RWPE2 (cell line): ENCODE measurements around the gene FERMT3.
A peak's percentile ranks its signal among the peaks of the same experiment; 100 is the strongest.

Source experiments
- ATAC-seq: fragments of 200-7000 bp; cut with Tn5 transposase; 3 replicates; pipeline ENCODE4 v1.9.1; 2021; ENCODE audit warnings: low read depth
- DNase-seq: peaks from one replicate; pipeline ENCODE4 v3.0.0-alpha.2; 2020; ENCODE audit warnings: low spot score
- H3K27ac ChIP-seq: fragments of 450-650 bp; 2 replicates; pipeline ENCODE4 v1.5.1; 2017; ENCODE audit warnings: mild to moderate bottlenecking; ENCODE audit not compliant: poor library complexity, severe bottlenecking
- H3K27me3 ChIP-seq: fragments of 250-450 bp; sonication (Bioruptor Pico); 2 replicates; pipeline ENCODE4 v1.5.1; 2021; ENCODE audit warnings: mild to moderate bottlenecking, moderate library complexity; ENCODE audit not compliant: insufficient read depth, poor library complexity, severe bottlenecking
- H3K36me3 ChIP-seq: fragments of 250-450 bp; sonication (Bioruptor Pico); 2 replicates; pipeline ENCODE4 v1.5.1; 2020; ENCODE audit warnings: low read depth, mild to moderate bottlenecking, moderate library complexity
- H3K4me1 ChIP-seq: fragments of 250-450 bp; sonication (Bioruptor Pico); 2 replicates; pipeline ENCODE4 v1.5.1; 2021; ENCODE audit warnings: mild to moderate bottlenecking, moderate library complexity; ENCODE audit not compliant: insufficient read depth, poor library complexity, severe bottlenecking
- H3K4me3 ChIP-seq: fragments of 250-450 bp; sonication (Bioruptor Pico); 2 replicates; pipeline ENCODE4 v1.5.1; 2021; ENCODE audit warnings: mild to moderate bottlenecking, moderate library complexity; ENCODE audit not compliant: severe bottlenecking
- H3K9me3 ChIP-seq: fragments of 250-450 bp; sonication (Bioruptor Pico); 2 replicates; pipeline ENCODE4 v1.5.1; 2021; ENCODE audit warnings: mild to moderate bottlenecking, moderate library complexity; ENCODE audit not compliant: severe bottlenecking
- TF ChIP-seq, protein P1 (sequence below): fragments of 450-650 bp; IDR thresholded peaks from one replicate; pipeline ENCODE4 v1.5.1; 2017; ENCODE audit warnings: mild to moderate bottlenecking, moderate library complexity; ENCODE audit not compliant: poor library complexity, severe bottlenecking

Gene FERMT3

DNA sequence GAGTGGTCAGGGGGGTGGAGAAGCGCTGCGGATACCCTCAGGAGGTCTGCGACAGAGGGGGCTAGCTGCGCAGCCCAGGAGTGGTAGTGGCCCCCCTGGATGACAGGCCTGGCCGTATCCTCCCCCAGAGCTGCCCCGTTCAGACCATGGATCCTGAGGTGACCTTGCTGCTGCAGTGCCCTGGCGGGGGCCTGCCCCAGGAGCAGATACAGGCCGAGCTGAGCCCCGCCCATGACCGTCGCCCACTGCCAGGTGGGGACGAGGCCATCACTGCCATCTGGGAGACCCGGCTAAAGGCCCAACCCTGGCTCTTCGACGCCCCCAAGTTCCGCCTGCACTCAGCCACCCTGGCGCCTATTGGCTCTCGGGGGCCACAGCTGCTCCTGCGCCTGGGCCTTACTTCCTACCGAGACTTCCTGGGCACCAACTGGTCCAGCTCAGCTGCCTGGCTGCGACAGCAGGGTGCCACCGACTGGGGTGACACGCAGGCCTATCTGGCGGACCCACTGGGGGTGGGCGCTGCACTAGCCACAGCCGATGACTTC is 20.1 kb downstream of the FERMT3 start:
- Histone ChIP-seq H3K36me3 (no peaks in the 10 kb centered on the region), H3K9me3 (no peaks in the 10 kb centered on the region), H3K27ac (peak overlapping the region; percentile 68), H3K4me1 (peaks cover 8% of the 10 kb centered on the region), H3K27me3 (no peaks in the 10 kb centered on the region), H3K4me3 (peak overlapping the region; percentile 53)
- TF ChIP-seq, protein P1, sequence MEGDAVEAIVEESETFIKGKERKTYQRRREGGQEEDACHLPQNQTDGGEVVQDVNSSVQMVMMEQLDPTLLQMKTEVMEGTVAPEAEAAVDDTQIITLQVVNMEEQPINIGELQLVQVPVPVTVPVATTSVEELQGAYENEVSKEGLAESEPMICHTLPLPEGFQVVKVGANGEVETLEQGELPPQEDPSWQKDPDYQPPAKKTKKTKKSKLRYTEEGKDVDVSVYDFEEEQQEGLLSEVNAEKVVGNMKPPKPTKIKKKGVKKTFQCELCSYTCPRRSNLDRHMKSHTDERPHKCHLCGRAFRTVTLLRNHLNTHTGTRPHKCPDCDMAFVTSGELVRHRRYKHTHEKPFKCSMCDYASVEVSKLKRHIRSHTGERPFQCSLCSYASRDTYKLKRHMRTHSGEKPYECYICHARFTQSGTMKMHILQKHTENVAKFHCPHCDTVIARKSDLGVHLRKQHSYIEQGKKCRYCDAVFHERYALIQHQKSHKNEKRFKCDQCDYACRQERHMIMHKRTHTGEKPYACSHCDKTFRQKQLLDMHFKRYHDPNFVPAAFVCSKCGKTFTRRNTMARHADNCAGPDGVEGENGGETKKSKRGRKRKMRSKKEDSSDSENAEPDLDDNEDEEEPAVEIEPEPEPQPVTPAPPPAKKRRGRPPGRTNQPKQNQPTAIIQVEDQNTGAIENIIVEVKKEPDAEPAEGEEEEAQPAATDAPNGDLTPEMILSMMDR = peak; percentile 20
- no peak for DNase-seq
- ATAC-seq = peak; percentile 6

DNA sequence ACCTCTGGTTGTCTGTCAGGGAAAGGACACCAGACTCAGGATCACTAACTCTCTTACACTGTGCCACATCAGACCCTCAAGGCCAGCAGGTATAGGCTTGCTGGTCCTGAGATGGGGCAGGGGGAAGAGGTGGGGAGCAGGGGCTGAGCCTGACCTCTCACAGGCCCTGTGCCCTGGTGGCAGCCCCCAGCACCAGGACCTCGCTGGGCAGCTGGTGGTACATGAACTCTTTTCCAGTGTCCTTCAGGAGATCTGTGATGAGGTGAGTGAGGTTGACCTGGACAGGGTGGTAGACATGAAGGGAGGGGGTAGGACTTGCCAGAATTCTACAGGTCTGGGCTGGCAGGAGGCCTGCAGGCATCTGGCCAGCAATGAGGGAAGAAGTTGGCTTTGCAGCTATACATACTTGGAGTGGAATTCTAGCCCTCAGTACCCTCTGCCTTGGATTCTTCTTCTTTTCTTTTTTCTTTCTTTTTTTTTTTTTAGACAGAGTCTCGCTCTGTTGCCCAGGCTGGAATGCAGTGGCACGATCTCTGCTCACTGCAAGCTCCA is 21.0 kb downstream of the FERMT3 start:
- TF ChIP-seq, protein P1 = no peak
- DNase-seq = no peak
- no peaks in the 10 kb centered on the region for H3K9me3 ChIP-seq
- no peak for ATAC-seq
- H3K4me3 ChIP-seq = peak overlapping the region; percentile 53
- H3K4me1 ChIP-seq = peaks cover 8% of the 10 kb centered on the region
- H3K27ac ChIP-seq = peak overlapping the region; percentile 68
- no peaks in the 10 kb centered on the region for H3K36me3 ChIP-seq
- H3K27me3 ChIP-seq = no peaks in the 10 kb centered on the region

DNA sequence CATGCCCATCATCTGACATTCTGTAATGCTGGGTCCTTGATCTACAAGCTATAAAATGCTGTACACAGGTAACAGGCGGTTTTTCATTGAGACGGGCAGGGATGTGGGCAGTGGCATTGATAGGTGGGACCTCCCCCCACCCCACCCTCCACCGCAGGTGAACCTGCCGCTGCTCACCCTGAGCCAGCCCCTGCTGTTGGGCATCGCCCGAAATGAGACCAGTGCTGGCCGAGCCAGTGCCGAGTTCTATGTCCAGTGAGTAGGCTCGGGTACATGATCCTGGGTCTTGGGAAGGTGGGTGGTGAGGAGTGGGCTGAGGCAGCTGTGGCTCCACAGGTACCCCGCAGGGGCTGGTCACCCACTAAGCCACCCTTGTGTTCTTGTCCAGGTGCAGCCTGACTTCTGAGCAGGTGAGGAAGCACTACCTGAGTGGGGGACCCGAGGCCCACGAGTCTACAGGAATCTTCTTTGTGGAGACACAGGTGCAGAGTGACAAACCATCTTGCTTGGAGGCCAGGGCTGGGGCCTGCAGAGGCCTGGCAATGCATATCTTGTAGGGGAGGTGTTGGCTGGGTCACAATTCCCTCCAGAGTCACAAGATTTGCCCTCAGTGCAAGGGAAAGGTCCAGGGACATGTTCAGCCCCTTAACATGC is 22.7 kb downstream of the FERMT3 start:
- no peak overlapping the region for H3K4me3 ChIP-seq
- ATAC-seq (no peak), DNase-seq (no peak)
- H3K36me3 ChIP-seq = no peaks in the 10 kb centered on the region
- H3K4me1 ChIP-seq = peaks cover 2% of the 10 kb centered on the region
- TF ChIP-seq, protein P1 = no peak
- no peaks in the 10 kb centered on the region for H3K27me3 ChIP-seq
- H3K27ac ChIP-seq = peak overlapping the region; percentile 47
- H3K9me3 ChIP-seq = no peaks in the 10 kb centered on the region

DNA sequence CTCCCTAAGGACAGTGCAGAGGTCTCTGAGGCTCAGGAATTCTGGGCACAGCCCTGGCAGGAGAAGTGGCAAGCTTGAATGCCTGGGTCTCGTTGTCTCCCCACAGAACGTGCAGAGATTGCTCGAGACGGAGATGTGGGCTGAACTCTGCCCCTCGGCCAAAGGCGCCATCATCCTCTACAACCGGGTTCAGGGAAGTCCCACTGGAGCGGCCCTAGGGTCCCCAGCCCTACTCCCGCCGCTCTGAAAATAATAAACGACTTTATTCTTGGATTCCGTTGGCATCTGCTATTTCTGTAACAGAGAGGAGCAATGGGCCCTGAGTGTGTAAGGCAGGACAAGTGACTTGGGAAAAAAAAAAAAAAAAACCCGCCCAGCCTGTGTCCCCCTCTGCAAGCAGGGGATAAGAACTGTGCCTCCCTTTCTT is 23.2 kb downstream of the FERMT3 start:
- H3K4me1 ChIP-seq = no peaks in the 10 kb centered on the region
- H3K4me3 ChIP-seq = peak overlapping the region; percentile 92
- H3K27me3 ChIP-seq = no peaks in the 10 kb centered on the region
- H3K9me3 ChIP-seq = no peaks in the 10 kb centered on the region
- no peaks in the 10 kb centered on the region for H3K36me3 ChIP-seq
- no peak for ATAC-seq
- TF ChIP-seq, protein P1 = no peak
- peak overlapping the region; percentile 47 for H3K27ac ChIP-seq
- DNase-seq = no peak
